GM20000 (cell line): Measurements from ENCODE around the gene PCBP4.

Experiments
- DNase-seq: peaks from one replicate; pipeline ENCODE4 v3.0.0; 2012; ENCODE audit warnings: low spot score
- CTCF ChIP-seq: IDR thresholded peaks from 2 replicates; pipeline ENCODE4 v1.5.1; 2012; ENCODE audit warnings: mild to moderate bottlenecking, control low read depth; ENCODE audit errors: extremely low read depth, missing control alignments

The PCBP4 gene

GRCh38 chr3:51957520-51958205, 9.6 kb downstream of the PCBP4 start:
- DNase-seq, result no peak
- TF ChIP-seq CTCF, result no peak

- no peak for TF ChIP-seq CTCF
- peak; percentile 72 for DNase-seq
Observed at GRCh38 chr3:51955893-51956770, 11.1 kb downstream of the PCBP4 start.

GRCh38 chr3:51955175-51955892, 11.9 kb downstream of the PCBP4 start, which contains the start of gene GPR62:
TSS of gene GPR62 (plus strand) at chr3:51955381. CDS start at chr3:51955653, 272 bp downstream.
- no peak for TF ChIP-seq CTCF
- DNase-seq, result no peak

DNA sequence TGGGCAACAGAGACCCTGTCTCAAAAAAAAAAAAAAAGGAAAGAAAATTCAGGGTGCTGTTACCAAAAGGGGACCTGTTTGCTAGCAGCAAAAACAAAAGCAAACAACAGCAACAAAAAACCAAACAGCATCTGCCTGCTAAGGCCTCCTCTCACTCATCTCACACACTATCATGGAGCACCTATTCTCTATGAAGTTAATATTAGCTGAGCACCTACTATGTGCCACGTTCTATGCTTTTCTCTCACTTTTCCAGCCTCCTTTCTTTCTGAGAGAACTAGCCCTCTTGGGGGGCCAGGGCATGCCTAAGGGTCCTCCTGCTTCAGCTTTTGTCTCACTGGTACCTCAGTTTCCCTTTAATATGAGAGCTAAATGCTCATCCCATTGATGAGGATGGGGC, 12.5 kb downstream of the PCBP4 start:
- DNase-seq, result no peak
- TF ChIP-seq CTCF, result no peak

DNA sequence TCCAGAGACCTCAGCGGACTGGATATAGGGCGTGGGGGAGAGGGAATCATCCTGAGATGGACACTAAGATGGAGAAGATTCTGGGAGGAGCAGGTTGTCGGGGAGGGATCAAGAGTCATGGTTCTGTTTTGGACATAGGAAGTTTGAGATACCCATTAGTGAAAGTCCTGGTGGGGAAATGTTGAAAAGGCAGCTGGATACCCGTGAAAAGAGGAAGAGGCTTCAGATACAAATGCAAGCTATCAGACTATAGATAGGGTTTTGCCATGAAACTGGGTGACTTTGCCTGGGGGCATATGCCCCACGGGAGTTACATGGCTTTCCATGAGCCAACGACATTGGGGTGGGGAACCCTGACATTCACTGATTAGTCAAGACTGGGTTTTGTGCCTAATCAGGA, 13.1 kb downstream of the PCBP4 start:
- DNase-seq, result no peak
- TF ChIP-seq CTCF, result no peak

DNA sequence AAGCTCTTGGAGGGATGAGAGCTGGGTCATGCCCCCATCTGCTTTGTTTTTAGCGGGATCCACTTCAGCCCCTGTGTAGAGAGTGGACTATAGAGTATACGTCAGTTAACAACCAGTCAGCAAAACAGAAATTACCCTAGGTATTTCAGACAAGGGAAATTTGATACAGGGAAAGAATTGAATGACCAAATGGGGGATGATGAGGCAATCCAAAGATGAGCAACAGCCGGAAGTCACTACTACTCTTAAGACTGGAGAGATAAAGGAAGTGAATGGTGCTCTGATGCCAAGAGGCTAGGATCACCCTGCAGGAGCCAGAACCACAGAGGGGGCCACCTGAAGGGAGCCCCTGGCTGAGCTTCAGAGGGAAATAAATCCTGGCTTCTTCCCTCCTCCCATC, 13.8 kb downstream of the PCBP4 start:
- DNase-seq, result no peak
- TF ChIP-seq CTCF, result no peak
